SH-SY5Y (cell line): ENCODE measurements around the gene SLC4A8.

Experiments used
- GATA2 ChIP-seq: IDR thresholded peaks from 2 replicates; pipeline ENCODE4 v1.6.1; 2011; ENCODE audit warnings: mild to moderate bottlenecking, low read depth, low read length
- GATA3 ChIP-seq: IDR thresholded peaks from 2 replicates; pipeline ENCODE4 v1.6.1; 2011; ENCODE audit warnings: low read depth, mild to moderate bottlenecking, low read length, moderate library complexity

The SLC4A8 gene

GRCh38 chr12:51404627-51405026 lies 20.0 kb upstream of the SLC4A8 start:
- TF ChIP-seq GATA2 (no peak), GATA3 (no peak)

GRCh38 chr12:51405801-51406207 lies 18.8 kb upstream of the SLC4A8 start:
- TF ChIP-seq GATA2: peak; percentile 63; the same call in 1 of the 2 replicates
- TF ChIP-seq GATA3: no peak; the same call in 1 of the 2 replicates

DNA sequence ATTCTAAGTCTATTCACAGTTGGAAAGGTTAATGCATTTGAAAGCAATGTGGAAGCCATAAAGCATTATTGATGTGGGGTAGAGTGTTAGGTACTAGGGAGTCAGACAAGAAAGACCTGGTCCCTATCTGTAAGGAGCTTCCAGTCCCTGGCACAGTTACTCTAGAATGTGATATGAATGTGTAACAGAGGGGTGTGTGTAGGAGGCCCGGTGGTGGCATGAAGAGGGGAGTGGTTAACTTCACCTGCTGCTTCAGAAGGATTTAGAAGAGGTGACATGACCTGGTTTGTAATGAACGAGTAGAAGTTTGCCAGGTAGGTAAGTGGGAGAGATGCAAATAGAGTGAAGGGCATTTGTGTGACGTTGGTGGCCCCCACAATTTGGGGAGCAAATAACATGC lies 18.3 kb upstream of the SLC4A8 start:
- TF ChIP-seq GATA3 (no peak), GATA2 (no peak)

DNA sequence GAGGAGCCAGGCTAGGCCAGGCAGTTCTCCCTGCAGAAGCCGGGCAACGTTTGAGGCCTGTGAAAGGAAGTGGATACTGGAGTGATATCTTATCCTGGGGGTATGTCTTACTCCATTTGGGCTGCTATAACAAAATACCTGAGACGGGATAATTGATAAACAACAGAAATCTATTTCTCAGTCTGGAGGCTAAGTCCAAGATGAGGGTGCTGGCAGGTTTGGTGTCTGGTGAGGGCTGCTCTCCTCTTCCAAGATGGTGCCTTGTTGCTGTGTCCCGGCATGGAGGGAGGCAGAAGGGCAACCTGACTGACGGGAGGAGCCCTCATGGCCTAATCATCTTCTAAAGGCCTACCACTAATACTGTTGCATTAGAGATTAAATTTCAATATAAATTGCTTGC lies 17.8 kb upstream of the SLC4A8 start:
- TF ChIP-seq GATA3 (no peak), GATA2 (no peak)

- TF ChIP-seq GATA2: no peak
- TF ChIP-seq GATA3: no peak
Observed at GRCh38 chr12:51407604-51408003, 17.0 kb upstream of the SLC4A8 start.

DNA sequence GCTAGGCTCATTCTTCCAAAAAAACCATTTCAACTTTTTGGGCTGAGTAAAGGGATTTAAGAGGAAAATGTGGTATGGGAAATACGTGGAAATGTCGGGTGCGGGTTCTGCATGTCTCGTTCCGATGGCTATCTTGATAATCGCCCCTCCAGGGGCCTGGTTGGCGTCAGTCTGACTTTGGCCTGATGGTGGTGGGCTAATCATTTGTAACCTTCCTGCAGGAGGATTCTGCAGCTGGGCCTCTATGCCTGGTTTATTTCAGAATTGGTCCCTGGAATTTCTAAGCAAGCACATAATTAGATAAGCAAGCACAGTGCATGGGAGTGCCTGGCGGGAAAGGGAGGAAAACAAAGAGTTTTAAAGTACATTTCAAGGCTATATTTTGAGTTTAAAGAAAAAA lies 14.8 kb upstream of the SLC4A8 start:
- TF ChIP-seq GATA3: peak; percentile 97
- peak; percentile 100 for TF ChIP-seq GATA2

DNA sequence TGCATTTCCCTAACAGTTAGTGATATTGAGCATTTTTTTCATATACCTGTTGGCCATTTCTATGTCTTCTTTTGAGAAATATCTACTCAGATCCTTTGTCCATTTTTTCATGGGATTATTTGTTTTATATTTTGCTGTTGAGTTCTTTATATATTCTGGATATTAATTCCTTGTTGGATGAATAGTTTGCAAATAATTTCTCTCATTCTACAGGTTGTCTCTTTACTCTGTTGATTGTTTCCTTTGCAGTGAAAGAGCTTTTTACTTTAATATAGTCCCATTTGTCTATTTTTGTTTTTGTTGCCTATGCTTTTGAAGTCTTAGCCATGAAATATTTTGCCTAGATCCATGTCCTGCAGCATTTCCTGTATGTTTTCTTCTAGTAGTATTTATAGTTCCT lies 11.5 kb upstream of the SLC4A8 start:
- TF ChIP-seq GATA3 (no peak), GATA2 (no peak)

DNA sequence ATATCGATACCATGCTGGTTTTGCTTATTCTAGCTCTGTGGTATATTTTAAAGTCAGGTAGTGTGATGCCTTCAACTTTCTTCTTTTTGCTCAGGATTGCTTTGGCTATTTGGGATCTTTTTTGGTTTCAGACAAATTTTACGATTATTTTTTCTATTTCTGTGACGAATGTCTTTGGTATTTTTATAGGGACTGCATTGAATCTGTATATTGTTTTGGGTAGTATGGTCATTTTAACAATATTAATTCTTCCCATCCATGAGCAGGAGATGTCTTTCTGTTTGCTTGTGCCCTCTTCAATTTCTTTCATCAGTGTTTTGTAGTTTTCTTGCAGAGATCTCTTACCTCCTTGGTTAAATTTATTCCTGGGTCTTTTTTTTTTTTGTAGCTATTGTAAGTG lies 10.8 kb upstream of the SLC4A8 start:
- TF ChIP-seq GATA2 (no peak), GATA3 (no peak)

GRCh38 chr12:51415931-51416330 lies 8.7 kb upstream of the SLC4A8 start:
- no peak for TF ChIP-seq GATA3
- TF ChIP-seq GATA2: no peak

DNA sequence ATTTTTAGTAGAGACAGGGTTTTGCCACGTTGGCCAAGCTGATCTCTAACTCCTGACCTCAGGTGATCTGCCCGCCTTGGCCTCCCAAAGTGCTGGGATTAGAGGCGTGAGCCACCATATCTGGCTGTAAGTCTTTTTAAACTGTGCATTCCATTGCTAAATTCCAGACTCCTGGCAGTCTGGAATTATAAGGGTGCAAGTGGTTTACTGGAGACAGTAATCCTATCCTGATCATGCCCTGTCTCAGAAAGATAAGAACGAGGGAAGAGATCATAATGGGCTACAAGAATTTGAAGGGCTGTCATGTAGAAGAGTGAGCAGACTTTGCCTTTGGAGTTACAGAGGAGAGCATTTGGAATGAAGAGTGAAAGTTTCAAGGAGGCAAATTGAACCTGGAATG lies 6.8 kb upstream of the SLC4A8 start:
- TF ChIP-seq GATA2: no peak
- TF ChIP-seq GATA3: no peak

- TF ChIP-seq GATA2 (no peak), GATA3 (no peak)
Observed at GRCh38 chr12:51419425-51420193, 5.0 kb upstream of the SLC4A8 start.

DNA sequence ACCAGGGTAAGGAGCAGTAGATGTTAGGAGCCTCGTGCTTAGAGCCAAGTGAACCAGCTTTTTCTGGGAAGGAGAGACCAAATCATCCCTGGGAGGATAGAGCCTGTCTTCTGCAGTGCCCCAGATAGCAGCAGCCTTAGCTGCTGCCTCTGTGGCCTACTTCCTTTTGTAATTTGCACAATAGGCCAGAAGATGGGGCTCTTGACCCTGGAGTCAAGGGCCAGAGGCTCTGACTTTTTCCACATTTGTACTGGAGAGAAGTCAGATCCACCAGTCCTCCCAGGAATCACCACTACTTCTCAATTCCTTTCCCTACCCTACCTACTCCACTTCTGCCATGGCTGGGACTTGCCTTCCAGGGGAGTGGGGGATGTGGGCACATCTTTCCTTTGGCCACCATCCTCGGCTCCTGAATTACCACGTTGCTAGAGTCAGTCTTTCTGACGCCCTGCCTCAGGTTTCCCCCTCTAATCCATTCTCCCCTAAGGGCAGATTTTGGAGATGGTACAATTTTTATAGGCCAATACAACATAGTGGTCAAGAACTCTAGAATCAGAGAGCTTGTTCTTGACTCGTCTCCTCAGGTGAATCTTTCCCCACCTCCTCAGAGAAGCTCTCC lies 3.3 kb upstream of the SLC4A8 start:
- TF ChIP-seq GATA3: no peak

DNA sequence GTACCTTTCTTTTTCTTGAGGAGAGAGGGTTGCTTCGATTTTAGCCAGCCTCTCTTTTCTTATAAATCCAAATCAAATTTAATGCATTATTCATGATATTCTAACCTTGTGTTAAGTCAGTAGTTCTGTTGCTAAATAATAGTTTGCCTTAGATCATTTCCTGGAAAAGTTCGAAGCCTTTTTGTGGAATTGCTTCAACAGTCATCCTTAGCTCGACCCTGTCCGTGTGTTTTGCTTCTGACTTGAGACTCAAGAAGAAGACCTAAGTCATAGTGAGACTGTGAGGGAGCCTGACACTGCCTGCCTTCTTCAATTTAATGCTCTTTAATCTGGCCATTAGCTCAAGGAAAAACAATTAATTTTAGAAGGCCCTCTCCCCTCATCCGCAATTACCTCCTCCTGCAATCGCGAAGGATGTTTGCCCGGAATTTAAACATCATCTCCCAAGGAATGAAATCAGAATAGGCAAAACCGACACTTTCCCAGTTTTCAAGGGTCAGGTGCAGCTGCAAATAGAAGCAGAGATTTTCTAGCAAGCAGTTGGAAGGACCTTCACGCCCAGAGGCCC lies 453 bp upstream of the SLC4A8 start:
- no peak for TF ChIP-seq GATA3
- TF ChIP-seq GATA2: no peak

- TF ChIP-seq GATA3 (no peak), GATA2 (no peak)
Observed at GRCh38 chr12:51428256-51428655, 3.6 kb downstream of the SLC4A8 start.

DNA sequence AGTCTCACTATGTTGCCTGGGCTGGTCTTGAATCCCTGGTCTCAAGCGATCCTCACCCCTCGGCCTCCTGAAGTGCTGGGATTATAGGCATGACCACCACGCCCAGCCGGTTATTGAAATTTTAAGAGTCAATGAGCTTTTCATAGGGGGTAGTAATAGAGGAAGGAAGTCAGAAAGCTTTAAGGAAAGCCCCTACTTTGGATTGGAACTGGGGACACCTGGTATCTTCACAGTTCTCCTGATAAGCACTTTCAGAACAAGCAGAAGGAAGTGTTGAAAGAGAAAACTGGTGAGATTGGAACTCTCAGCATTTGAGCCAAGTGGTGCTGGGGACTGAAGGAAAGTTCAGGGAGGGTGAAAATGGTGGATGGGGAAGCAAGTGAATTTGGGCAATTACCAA lies 5.1 kb downstream of the SLC4A8 start:
- TF ChIP-seq GATA3 (no peak), GATA2 (no peak)

DNA sequence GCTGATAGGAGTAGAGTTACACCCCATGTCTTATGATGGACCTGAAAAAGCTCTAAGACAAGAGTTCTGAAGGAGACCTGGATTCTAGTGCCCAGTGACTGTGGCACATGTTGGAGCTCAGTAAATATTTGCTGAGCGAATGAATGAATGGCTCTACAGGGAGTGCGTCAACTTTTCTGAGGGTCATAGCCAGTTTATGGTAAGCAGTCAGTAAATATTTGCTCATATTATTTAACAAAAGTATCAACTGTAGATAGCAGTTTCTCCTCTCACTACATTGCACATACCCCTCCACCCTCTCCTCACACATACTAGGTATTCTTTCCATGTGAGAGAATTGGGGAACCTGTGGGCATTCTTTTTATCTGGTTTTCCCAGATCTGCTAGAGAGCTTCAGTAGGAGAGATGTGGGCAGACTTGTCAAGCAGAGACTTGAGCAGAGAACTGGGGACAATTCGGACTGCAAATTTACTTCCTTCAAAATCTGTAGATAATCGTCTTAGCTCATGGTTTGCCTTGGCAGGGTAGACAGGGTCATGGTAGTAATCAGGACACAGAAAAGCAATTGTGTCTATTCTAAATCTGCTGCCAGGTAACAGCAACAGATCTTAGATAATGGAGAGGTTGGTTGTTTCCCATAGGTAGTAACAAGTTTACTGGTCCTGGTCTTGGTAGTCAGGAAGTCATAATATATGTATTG lies 5.7 kb downstream of the SLC4A8 start:
- no peak for TF ChIP-seq GATA3
- no peak for TF ChIP-seq GATA2
